K562 (cell line): ENCODE data around the gene SOX12. TPM values are rescaled to one million over a fixed set of nuclear protein-coding genes. Genes with fewer than 3 reads are reported as not detected.

Source experiments
- ATF1 ChIP-seq, 2 experiments: fragments of 450-650 bp in 1 of 2; IDR thresholded peaks; 2 replicates each; pipeline ENCODE4 v1.6.1; 2016; ENCODE audit warnings: missing compliant biosample characterization in 1 of 2, missing genetic modification characterization in 1 of 2
- ATF7 ChIP-seq: fragments of 450-650 bp; IDR thresholded peaks from 2 replicates; pipeline ENCODE4 v1.7.1; 2014; ENCODE audit warnings: mild to moderate bottlenecking, moderate library complexity
- BRD9 ChIP-seq: fragments of 450-650 bp; IDR thresholded peaks from 2 replicates; pipeline ENCODE4 v1.6.1; 2018; ENCODE audit warnings: low read depth; ENCODE audit not compliant: partially characterized antibody
- FOXA1 ChIP-seq: fragments of 450-650 bp; IDR thresholded peaks from 2 replicates; pipeline ENCODE4 v1.6.1; 2016; ENCODE audit warnings: mild to moderate bottlenecking, borderline replicate concordance
- GATA2 ChIP-seq: sonication (generic); formaldehyde crosslinking; IDR thresholded peaks from 2 replicates; pipeline ENCODE4 v1.4.0; 2020; ENCODE audit warnings: mild to moderate bottlenecking, missing genetic modification reagents
- HNRNPH1 ChIP-seq: fragments of 200-400 bp; formaldehyde crosslinking; optimal IDR thresholded peaks from 2 replicates; pipeline ENCODE3; 2017; ENCODE audit warnings: low read depth, mild to moderate bottlenecking, low read length, moderate library complexity
- KLF1 ChIP-seq: fragments of 450-650 bp; IDR thresholded peaks from 2 replicates; pipeline ENCODE4 v1.6.1; 2016; ENCODE audit warnings: missing genetic modification characterization, missing compliant biosample characterization
- LEF1 ChIP-seq: fragments of 450-650 bp; IDR thresholded peaks from 2 replicates; pipeline ENCODE4 v1.6.1; 2016; ENCODE audit warnings: mild to moderate bottlenecking
- POLR2AphosphoS5 ChIP-seq: IDR thresholded peaks from 2 replicates; pipeline ENCODE4 v1.6.1; 2011; ENCODE audit warnings: mild to moderate bottlenecking, low read depth, low read length, moderate library complexity; ENCODE audit not compliant: control insufficient read depth, insufficient read depth
- PRPF4 ChIP-seq: fragments of 200-400 bp; formaldehyde crosslinking; IDR thresholded peaks from one replicate; pipeline ENCODE4 v1.6.1; 2017; ENCODE audit warnings: low read length, low read depth, mild to moderate bottlenecking; ENCODE audit not compliant: insufficient read depth, poor library complexity, severe bottlenecking
- ZBTB12 ChIP-seq: fragments of 250-450 bp; sonication (Bioruptor Pico); IDR thresholded peaks from 2 replicates; pipeline ENCODE4 v1.4.0; 2020
- ZNF224 ChIP-seq: sonication (generic); formaldehyde crosslinking; IDR thresholded peaks from 2 replicates; pipeline ENCODE4 v1.8.0; 2022; ENCODE audit warnings: mild to moderate bottlenecking, missing genetic modification reagents
- ZZZ3 ChIP-seq: fragments of 450-650 bp; IDR thresholded peaks from 2 replicates; pipeline ENCODE4 v1.6.1; 2016; ENCODE audit warnings: antibody characterized with exemption, mild to moderate bottlenecking, moderate library complexity
- polyA plus RNA-seq, 8 experiments: library from polyadenylated mRNA; depleted of rRNA in 4 of 8; stranded (reverse) in 5 of 8; unstranded in 3 of 8; fragments of >200 nt; fragmentation: Nextera tagmentation in 2 of 8; fragmentation: Illumina TruSeq in 1 of 8; extraction: Ambion mirVana in 2 of 8; extraction: Trizol in 1 of 8; gene quantifications; 2 replicates each; pipeline versions ENCODE4 v1.2.1 to v1.2.3, GENCODE V29; 2011 to 2014; ENCODE audit warnings: inconsistent platforms in 1 of 8, missing spikeins in 1 of 8
- total RNA-seq, 7 experiments: library from RNA; depleted of rRNA in 6 of 7; stranded (reverse); fragments of >200 nt in 6 of 7; fragmentation: Illumina TruSeq in 2 of 7; extraction: Trizol in 2 of 7; gene quantifications; 2 replicates each; pipeline versions ENCODE4 v1.2.1 to v1.2.3, GENCODE V29; 2011 to 2021; ENCODE audit warnings: low replicate concordance in 1 of 7
- TF ChIP-seq, protein P1 (sequence below), 2 experiments: fragments of 450-650 bp; IDR thresholded peaks; 2 replicates each; pipeline ENCODE4 v1.6.1; 2016; ENCODE audit warnings: mild to moderate bottlenecking in 2 of 2, borderline replicate concordance in 1 of 2, low read depth in 1 of 2, moderate library complexity in 1 of 2
- TF ChIP-seq, protein P2 (sequence below): sonication (generic); formaldehyde crosslinking; IDR thresholded peaks from 2 replicates; pipeline ENCODE4 v1.9.0; 2022; ENCODE audit warnings: mild to moderate bottlenecking, missing genetic modification reagents
- TF ChIP-seq, protein P3 (sequence below): fragments of 250-450 bp; sonication (Bioruptor Pico); IDR thresholded peaks from 2 replicates; pipeline ENCODE4 v1.8.0; 2021; ENCODE audit warnings: mild to moderate bottlenecking, moderate library complexity

SOX12 gene
- total and polyA plus RNA-seq, 9 of the 15 experiments (the other 6 are each of a cell fraction or from before 2014, with no cell fraction given) = 0.42 to 26.3 (median 2.6) TPM

DNA sequence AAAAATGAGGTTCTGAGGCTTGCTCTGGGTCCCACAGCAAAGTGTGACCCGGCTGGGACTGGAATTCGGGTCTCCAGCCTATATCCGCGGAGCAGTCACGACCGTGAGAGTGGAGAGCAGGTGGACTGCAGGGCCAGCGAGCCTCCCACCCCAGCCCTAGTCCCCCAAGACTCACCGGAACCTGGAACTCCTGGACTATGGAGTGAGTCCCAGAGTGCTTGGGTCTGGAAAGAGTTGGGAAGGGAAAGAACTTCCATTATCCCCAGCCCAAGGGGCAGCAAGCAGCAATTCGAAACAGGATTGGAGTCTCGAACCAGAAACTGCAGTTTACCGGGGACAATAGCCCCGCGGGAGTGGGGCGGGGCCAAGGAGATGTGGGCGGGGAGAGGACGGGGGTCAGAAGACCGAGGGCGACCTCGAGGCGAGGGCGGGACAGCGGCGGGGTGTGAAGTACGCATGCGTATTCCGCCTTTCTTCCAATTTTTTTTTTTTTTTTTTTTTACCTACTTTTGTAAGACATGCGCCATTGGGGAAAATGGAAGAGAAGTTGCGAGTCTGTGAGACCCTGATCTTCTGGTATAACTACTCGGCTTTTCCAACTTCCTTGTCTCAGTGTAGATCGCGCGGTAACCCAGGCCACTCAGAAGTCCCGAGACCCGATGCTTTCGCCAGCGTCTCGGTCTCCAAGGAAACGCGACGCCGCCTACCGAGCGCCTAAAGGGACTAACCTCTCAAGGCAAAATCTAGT, 35.1 kb upstream of the SOX12 start, which contains the start of gene C20orf96 (continued):
- TF ChIP-seq, protein P1, sequence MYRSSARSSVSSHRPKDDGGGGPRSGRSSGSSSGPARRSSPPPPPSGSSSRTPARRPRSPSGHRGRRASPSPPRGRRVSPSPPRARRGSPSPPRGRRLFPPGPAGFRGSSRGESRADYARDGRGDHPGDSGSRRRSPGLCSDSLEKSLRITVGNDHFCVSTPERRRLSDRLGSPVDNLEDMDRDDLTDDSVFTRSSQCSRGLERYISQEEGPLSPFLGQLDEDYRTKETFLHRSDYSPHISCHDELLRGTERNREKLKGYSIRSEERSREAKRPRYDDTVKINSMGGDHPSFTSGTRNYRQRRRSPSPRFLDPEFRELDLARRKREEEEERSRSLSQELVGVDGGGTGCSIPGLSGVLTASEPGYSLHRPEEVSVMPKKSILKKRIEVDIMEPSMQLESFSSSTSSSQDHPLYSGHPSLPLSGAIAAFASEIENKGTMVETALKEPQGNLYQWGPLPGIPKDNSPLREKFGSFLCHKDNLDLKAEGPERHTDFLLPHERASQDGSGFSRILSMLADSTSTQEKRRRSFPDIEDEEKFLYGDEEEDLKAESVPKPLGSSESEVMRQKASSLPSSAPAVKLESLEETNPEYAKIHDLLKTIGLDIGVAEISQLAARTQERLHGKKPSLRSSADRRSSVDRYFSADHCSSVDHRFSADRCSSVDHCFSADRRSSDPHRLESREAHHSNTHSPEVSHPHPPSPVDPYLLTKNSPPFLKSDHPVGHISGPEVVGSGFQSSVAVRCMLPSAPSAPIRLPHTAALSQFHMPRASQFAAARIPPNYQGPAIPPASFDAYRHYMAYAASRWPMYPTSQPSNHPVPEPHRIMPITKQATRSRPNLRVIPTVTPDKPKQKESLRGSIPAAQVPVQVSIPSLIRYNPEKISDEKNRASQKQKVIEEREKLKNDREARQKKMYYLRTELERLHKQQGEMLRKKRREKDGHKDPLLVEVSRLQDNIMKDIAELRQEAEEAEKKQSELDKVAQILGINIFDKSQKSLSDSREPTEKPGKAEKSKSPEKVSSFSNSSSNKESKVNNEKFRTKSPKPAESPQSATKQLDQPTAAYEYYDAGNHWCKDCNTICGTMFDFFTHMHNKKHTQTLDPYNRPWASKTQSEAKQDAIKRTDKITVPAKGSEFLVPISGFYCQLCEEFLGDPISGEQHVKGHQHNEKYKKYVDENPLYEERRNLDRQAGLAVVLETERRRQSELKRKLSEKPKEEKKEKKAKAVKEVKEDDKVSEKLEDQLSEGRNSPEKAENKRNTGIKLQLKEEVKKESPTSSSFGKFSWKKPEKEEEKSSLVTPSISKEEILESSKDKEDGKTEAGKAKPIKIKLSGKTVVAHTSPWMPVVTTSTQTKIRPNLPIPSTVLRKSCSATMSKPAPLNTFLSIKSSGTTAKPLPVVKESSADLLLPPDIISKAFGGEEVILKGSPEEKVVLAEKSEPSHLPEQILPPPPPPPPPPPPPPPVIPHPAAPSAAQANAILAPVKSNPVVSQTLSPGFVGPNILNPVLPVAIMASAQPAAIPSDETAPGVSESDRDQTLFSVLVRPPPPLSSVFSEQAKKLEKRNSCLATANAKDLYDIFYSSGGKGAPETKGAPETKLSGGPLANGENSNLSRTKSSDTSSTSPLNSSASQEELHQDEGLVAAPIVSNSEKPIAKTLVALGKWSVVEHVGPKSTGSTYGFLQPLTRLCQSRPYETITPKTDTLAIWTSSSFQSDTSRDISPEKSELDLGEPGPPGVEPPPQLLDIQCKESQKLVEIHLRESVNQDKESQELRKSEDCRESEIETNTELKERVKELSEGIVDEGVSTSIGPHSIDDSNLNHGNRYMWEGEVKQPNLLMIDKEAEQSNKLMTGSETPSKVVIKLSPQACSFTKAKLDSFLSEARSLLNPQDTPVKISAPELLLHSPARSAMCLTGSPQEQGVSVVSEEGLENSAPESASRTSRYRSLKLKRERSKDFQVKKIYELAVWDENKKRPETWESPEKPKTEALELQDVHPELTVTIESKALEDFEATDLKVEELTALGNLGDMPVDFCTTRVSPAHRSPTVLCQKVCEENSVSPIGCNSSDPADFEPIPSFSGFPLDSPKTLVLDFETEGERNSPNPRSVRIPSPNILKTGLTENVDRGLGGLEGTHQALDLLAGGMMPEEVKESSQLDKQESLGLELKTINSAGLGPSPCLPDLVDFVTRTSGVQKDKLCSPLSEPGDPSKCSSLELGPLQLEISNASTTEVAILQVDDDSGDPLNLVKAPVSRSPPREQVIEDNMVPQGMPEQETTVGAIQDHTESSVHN (IDR thresholded peaks at IDR 0.05; ENCODE audit: borderline replicate concordance in 1 of 2, low read depth in 1 of 2) = no peak
- TF ChIP-seq FOXA1 (no peak), KLF1 (no peak), ZZZ3 (no peak), GATA2 (CRISPR knock-in tag) (no peak), ATF7 (no peak), HNRNPH1 (no peak), PRPF4 (no peak), ZBTB12 (CRISPR knock-in tag) (no peak), ATF1 (CRISPR knock-in tag; IDR thresholded peaks at IDR 0.05) (no peak), ATF1 (tag; IDR thresholded peaks at IDR 0.05) (no peak), POLR2AphosphoS5 (peak; percentile 34; the same call in 1 of the 2 replicates), ZNF224 (CRISPR knock-in tag) (0 out of 2 replicates have a peak, but pooled peaks have one; percentile 51), BRD9 (no peak), LEF1 (no peak)
- TF ChIP-seq, protein P2, sequence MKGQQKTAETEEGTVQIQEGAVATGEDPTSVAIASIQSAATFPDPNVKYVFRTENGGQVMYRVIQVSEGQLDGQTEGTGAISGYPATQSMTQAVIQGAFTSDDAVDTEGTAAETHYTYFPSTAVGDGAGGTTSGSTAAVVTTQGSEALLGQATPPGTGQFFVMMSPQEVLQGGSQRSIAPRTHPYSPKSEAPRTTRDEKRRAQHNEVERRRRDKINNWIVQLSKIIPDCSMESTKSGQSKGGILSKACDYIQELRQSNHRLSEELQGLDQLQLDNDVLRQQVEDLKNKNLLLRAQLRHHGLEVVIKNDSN (CRISPR knock-in tag) = no peak
- TF ChIP-seq, protein P3, sequence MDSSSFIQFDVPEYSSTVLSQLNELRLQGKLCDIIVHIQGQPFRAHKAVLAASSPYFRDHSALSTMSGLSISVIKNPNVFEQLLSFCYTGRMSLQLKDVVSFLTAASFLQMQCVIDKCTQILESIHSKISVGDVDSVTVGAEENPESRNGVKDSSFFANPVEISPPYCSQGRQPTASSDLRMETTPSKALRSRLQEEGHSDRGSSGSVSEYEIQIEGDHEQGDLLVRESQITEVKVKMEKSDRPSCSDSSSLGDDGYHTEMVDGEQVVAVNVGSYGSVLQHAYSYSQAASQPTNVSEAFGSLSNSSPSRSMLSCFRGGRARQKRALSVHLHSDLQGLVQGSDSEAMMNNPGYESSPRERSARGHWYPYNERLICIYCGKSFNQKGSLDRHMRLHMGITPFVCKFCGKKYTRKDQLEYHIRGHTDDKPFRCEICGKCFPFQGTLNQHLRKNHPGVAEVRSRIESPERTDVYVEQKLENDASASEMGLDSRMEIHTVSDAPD (CRISPR knock-in tag) = no peak
